ENCODE results near the gene INSIG1. TPM values are rescaled to one million over a fixed set of nuclear protein-coding genes. Genes with fewer than 3 reads are reported as not detected.

Gene INSIG1
- total and polyA plus RNA-seq, 10 donors = 15.8 to 61.8 (median 27.7) TPM

GRCh38 chr7:155280446-155281397 is 17.0 kb upstream of the INSIG1 start:
- no peaks in the 10 kb centered on the region for H3K36me3 ChIP-seq
- H3K4me1 ChIP-seq = peaks cover 0 to 21% (median 0%) of the 10 kb centered on the region in 6 donors
- TF ChIP-seq POLR2A (IDR thresholded peaks at IDR 0.05) (no peak), POLR2AphosphoS5 (IDR thresholded peaks at IDR 0.05) (no peak), CTCF (IDR thresholded peaks at IDR 0.05 in 8 of 11, conservative IDR thresholded peaks at IDR 0.05 in 3 of 11) (no peak)
- 56 to 63% (median 59%) methylated on average over 13 of the region's 13 CpGs for WGBS, 5 donors
- intact Hi-C loops (cut with DNase I; ENCODE audit: low total_unique reads) = no loop called here
- H3K27ac ChIP-seq = peak overlapping the region in 1 of 8 donors; percentile 27
- H3K27me3 ChIP-seq (replicated peaks in 1 of 7) = peaks cover 0 to 28% (median 0%) of the 10 kb centered on the region in 7 donors
- H3K9me3 ChIP-seq = no peaks in the 10 kb centered on the region
- DNase-seq = no peak
- H3K4me3 ChIP-seq = no peak overlapping the region

- TF ChIP-seq POLR2A (IDR thresholded peaks at IDR 0.05) (no peak), POLR2AphosphoS5 (IDR thresholded peaks at IDR 0.05) (no peak), CTCF (IDR thresholded peaks at IDR 0.05 in 8 of 11, conservative IDR thresholded peaks at IDR 0.05 in 3 of 11) (no peak)
- 83 to 92% (median 88%) methylated on average over 9 of the region's 9 CpGs for WGBS, 5 donors
- Histone ChIP-seq H3K9me3 (no peaks in the 10 kb centered on the region), H3K4me3 (no peak overlapping the region), H3K36me3 (no peaks in the 10 kb centered on the region), H3K4me1 (peaks cover 0 to 29% (median 0%) of the 10 kb centered on the region in 6 donors), H3K27me3 (replicated peaks in 1 of 7) (peaks cover 0 to 28% (median 0%) of the 10 kb centered on the region in 7 donors), H3K27ac (peak overlapping the region in 1 of 8 donors; percentile 27)
- DNase-seq = no peak
- intact Hi-C loops (cut with DNase I; ENCODE audit: low total_unique reads) = no loop called here
Observed at GRCh38 chr7:155281398-155281969, 16.2 kb upstream of the INSIG1 start.

GRCh38 chr7:155282671-155283070 is 15.0 kb upstream of the INSIG1 start:
- DNase-seq = no peak
- no peaks in the 10 kb centered on the region for H3K36me3 ChIP-seq
- no peak overlapping the region for H3K4me3 ChIP-seq
- no peak overlapping the region for H3K27ac ChIP-seq
- WGBS, 5 donors = 9 to 17% (median 10%) methylated on average over 6 of the region's 6 CpGs
- peaks cover 0 to 41% (median 1%) of the 10 kb centered on the region in 6 donors for H3K4me1 ChIP-seq
- no peak for TF ChIP-seq POLR2A (IDR thresholded peaks at IDR 0.05)
- no peak for TF ChIP-seq CTCF (IDR thresholded peaks at IDR 0.05 in 8 of 11, conservative IDR thresholded peaks at IDR 0.05 in 3 of 11)
- peak in 2 of 3 donors; percentile 12 to 18 for TF ChIP-seq POLR2AphosphoS5 (IDR thresholded peaks at IDR 0.05)
- no peaks in the 10 kb centered on the region for H3K9me3 ChIP-seq
- peaks cover 0 to 28% (median 0%) of the 10 kb centered on the region in 7 donors for H3K27me3 ChIP-seq (replicated peaks in 1 of 7)
- intact Hi-C loops (cut with DNase I; ENCODE audit: low total_unique reads) = no loop called here
